IPS-18a (cell line): ENCODE measurements around the gene HBM.
"Not testable (repeated sequence)": the region's sequence is repeated elsewhere in the genome, so short reads cannot be mapped to it uniquely, and the experiment has no call there.

ENCODE experiments used
- H3K27ac ChIP-seq: one replicate; pipeline ENCODE4 v1.5.1; 2013; ENCODE audit warnings: low read length
- H3K27me3 ChIP-seq: one replicate; pipeline ENCODE4 v1.6.1; 2013; ENCODE audit warnings: mild to moderate bottlenecking, low read length; ENCODE audit not compliant: control insufficient read depth, insufficient read depth
- H3K36me3 ChIP-seq: one replicate; pipeline ENCODE4 v1.6.1; 2013; ENCODE audit warnings: low read depth, low read length; ENCODE audit not compliant: control insufficient read depth
- H3K4me1 ChIP-seq: one replicate; pipeline ENCODE4 v1.6.1; 2013; ENCODE audit warnings: low read depth, low read length; ENCODE audit not compliant: control insufficient read depth
- H3K4me3 ChIP-seq: one replicate; pipeline ENCODE4 v1.5.1; 2013; ENCODE audit warnings: low read length
- H3K9ac ChIP-seq: one replicate; pipeline ENCODE4 v1.6.1; 2013; ENCODE audit warnings: mild to moderate bottlenecking, low read length, moderate library complexity
- H3K9me3 ChIP-seq: one replicate; pipeline ENCODE4 v1.6.1; 2013; ENCODE audit warnings: low read depth, low read length; ENCODE audit not compliant: control insufficient read depth

HBM gene

DNA sequence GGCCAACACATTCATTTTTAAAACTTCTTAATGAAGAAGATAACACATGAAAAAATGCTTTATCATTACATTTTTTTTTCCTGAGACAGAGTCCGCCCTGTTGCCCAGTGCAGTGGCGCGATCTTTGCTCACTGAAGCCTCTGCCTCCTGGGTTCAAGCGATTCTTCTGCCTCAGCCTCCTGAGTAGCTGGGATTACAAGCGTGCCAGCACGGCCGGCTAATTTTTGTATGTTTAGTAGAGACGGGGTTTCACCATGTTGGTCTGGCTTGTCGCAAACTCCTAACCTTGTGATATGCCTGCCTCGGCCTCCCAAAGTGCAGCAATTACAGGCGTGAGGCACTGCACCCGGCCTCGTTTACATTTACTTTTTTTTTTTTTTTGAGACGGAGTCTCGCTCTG is 27.7 kb downstream of the HBM start:
- no peaks in the 10 kb centered on the region for H3K4me1 ChIP-seq
- H3K9me3 ChIP-seq = no peaks in the 10 kb centered on the region
- no peak overlapping the region for H3K9ac ChIP-seq
- no peak overlapping the region for H3K4me3 ChIP-seq
- H3K27me3 ChIP-seq = no peaks in the 10 kb centered on the region
- H3K27ac ChIP-seq = no peak overlapping the region
- peaks cover 90% of the 10 kb centered on the region for H3K36me3 ChIP-seq

DNA sequence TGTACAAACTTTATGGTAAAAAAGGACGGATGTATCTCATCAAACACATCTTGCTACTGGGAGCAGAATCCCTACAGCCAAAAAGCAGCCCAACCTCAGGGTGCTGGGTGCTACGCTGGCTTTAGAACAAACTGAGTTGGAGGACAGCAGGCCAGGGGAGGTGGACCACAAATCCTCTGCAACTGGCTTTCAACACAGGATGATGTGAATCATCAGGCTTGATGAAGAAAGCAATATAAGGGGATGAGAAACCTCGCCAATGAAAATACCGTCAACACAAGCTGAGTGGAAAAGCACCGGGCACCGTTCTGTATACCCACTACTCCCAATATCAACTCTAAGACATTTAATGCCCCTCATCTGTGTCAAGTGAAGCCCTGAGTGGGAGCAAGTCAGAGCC is 28.7 kb downstream of the HBM start:
- no peak overlapping the region for H3K4me3 ChIP-seq
- no peaks in the 10 kb centered on the region for H3K4me1 ChIP-seq
- no peak overlapping the region for H3K27ac ChIP-seq
- H3K9me3 ChIP-seq = no peaks in the 10 kb centered on the region
- no peaks in the 10 kb centered on the region for H3K27me3 ChIP-seq
- peaks cover 90% of the 10 kb centered on the region for H3K36me3 ChIP-seq
- no peak overlapping the region for H3K9ac ChIP-seq

DNA sequence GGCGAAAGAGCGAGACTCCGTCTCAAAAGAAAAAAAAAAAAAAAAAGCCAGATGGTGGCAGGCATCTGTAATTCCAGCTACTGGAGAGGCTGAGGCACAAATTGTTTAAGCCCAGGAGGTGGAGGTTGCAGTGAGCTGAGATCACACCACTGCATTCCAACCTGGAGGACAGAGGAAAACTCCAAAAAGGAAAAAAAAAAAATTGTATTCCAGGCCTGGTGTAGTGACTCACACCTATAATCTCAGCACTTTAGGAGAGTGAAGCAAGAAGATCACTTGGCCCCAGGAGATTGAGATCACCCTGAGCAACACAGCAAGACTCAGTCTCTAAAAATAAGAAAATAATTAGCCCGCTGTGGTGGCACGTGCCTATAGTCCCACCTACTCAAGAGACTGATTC is 34.6 kb downstream of the HBM start:
- Histone ChIP-seq H3K4me1 (no peaks in the 10 kb centered on the region), H3K36me3 (peaks cover 75% of the 10 kb centered on the region), H3K4me3 (no peak overlapping the region), H3K9me3 (no peaks in the 10 kb centered on the region), H3K27me3 (no peaks in the 10 kb centered on the region), H3K27ac (no peak overlapping the region), H3K9ac (no peak overlapping the region)

DNA sequence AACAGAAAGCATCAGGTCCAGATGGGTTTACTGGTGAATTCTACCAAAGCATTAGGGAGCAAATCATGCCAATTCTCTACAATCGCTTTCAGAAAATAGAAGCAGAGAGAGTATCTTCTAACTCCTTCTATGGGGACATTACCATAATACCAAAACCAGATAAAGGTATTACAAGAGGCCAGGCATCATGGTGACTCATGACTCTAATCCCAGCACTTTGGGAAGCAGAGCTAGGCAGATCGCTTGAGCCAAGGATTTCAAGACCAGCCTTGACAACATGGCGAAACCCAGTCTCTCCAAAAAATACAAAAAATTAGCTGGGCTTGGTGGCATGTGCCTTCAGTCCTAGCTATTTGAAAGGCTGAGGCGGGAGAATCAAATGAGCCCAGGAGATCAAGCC is 37.5 kb downstream of the HBM start:
- no peak overlapping the region for H3K27ac ChIP-seq
- peaks cover 78% of the 10 kb centered on the region for H3K36me3 ChIP-seq
- H3K9ac ChIP-seq = no peak overlapping the region
- H3K27me3 ChIP-seq = no peaks in the 10 kb centered on the region
- H3K4me3 ChIP-seq = no peak overlapping the region
- H3K9me3 ChIP-seq = no peaks in the 10 kb centered on the region
- H3K4me1 ChIP-seq = no peaks in the 10 kb centered on the region

DNA sequence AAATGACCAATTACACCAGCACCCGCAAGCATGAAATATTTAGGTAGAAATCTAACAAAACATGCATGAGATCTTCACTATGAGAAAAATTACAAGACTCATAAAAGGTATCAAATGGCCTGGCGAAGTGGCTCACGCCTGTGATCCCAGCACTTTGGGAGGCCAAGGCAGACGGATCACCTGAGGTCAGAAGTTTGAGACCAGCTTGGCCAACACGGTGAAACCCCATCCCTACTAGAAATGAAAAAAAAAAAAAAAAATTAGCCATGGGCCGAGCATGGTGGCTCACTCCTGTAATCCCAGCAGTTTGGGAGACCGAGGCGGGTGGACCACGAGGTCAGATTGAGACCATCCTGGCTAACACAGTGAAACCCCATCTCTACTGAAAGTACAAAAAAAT is 38.3 kb downstream of the HBM start:
- H3K36me3 ChIP-seq = peaks cover 76% of the 10 kb centered on the region
- H3K27me3 ChIP-seq, H3K4me3 ChIP-seq, H3K27ac ChIP-seq, H3K4me1 ChIP-seq, H3K9ac ChIP-seq, H3K9me3 ChIP-seq: not testable (repeated sequence)

DNA sequence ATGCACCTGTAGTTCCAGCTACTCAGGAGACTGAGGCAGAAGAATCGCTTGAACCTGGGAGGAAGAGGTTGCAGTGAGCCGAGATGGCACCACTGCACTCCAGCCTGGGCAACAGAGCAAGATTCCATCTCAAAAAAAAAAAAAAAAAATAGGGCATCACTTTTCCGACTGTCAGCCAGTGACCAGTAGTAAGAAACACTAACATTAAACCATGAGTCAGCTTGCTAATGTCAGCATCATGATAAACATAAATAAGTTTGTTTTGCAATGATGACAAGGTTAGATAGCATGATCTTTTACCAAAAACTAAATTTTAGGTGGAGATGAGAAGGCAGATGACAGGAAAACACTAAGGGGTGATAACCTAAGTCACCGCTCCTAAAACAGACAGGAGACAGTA is 43.6 kb downstream of the HBM start:
- not testable (repeated sequence) for H3K9ac ChIP-seq, H3K4me3 ChIP-seq, H3K4me1 ChIP-seq, H3K9me3 ChIP-seq, H3K27me3 ChIP-seq, H3K27ac ChIP-seq
- H3K36me3 ChIP-seq = peaks cover 77% of the 10 kb centered on the region

DNA sequence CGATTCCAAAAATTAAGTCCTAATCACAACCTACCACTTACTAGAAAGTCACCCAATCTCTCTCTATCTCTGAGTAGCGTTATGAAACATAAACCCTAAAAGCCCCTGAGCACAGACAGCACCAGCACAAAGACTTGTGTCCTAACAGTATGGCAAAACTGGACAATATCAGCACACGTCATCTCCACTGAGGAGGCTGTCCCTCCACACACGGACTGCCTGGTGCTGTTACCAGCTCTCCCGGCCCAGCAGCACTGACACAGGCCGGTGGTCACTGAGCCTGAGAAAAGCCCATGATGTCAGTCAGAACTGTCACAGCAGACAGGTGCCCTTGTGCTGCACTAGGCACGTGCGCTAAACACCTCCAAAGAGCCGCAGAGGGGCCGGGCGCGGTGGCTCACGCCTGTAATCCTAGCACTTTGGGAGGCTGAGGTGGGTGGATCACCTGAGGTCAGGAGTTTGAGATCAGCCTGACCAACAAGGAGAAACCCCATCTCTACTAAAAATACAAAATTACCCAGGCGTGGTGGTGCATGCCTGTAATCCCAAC is 45.9 kb downstream of the HBM start:
- H3K4me1 ChIP-seq, H3K4me3 ChIP-seq, H3K9ac ChIP-seq, H3K9me3 ChIP-seq, H3K27ac ChIP-seq, H3K27me3 ChIP-seq: not testable (repeated sequence)
- H3K36me3 ChIP-seq = peaks cover 73% of the 10 kb centered on the region

DNA sequence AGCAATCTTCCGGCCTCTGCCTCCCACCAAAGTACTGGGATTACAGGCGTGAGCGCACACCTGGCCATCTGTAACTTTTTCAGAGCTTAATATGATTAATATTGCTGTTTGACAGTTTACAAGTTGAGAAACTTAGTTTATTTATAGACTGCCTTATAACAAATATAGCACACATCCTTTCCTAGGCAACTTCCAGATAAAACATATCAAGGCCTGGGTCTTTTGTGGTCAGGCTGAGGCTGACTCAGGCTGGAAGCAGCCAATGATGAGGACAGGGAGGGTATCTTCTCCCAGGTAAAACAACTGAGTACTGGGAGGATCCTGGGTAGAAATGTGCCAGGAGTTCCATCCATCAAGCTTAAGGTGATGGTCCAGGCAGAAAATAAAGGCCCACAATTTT is 47.2 kb downstream of the HBM start:
- Histone ChIP-seq H3K27ac (no peak overlapping the region), H3K36me3 (peaks cover 68% of the 10 kb centered on the region), H3K27me3 (no peaks in the 10 kb centered on the region), H3K9ac (no peak overlapping the region), H3K9me3 (no peaks in the 10 kb centered on the region), H3K4me1 (no peaks in the 10 kb centered on the region), H3K4me3 (no peak overlapping the region)
